ENCODE results near the gene PHF2.

DNA sequence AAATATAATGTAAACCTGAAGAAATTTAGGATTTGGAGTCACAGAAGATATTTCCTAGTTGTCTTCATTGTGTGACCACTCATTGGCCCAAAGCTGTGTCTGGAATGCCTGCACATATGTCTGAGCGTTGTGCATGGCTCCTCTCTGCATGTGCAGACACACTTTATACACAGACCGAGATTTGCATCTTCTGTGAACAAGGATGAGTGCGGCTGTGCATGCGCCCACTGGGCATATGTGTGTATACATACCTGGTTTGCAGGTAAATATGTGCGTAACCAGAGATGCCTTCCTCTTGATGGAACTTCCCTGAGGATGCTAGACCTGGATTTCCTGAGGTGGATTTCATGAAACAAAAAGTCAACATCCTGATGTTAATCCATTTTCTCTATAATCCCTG is 19.1 kb downstream of the PHF2 start:
- TF ChIP-seq, protein P1, sequence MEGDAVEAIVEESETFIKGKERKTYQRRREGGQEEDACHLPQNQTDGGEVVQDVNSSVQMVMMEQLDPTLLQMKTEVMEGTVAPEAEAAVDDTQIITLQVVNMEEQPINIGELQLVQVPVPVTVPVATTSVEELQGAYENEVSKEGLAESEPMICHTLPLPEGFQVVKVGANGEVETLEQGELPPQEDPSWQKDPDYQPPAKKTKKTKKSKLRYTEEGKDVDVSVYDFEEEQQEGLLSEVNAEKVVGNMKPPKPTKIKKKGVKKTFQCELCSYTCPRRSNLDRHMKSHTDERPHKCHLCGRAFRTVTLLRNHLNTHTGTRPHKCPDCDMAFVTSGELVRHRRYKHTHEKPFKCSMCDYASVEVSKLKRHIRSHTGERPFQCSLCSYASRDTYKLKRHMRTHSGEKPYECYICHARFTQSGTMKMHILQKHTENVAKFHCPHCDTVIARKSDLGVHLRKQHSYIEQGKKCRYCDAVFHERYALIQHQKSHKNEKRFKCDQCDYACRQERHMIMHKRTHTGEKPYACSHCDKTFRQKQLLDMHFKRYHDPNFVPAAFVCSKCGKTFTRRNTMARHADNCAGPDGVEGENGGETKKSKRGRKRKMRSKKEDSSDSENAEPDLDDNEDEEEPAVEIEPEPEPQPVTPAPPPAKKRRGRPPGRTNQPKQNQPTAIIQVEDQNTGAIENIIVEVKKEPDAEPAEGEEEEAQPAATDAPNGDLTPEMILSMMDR (IDR thresholded peaks at IDR 0.05; ENCODE audit: insufficient read depth, low read length), result no peak
- no peak for TF ChIP-seq REST (IDR thresholded peaks at IDR 0.05; ENCODE audit: insufficient replicate concordance, low read depth)
